GM12892 (cell line): ENCODE results near the gene JPH3.

Experiments
- DNase-seq: peaks from one replicate; pipeline ENCODE4 v3.0.0; 2011; ENCODE audit not compliant: insufficient read length
- FAIRE-seq: peaks from 2 replicates; lab custom pipeline; 2011; peaks lifted over from hg19 to GRCh38; lab: Jason Lieb, UNC
- POLR2A ChIP-seq: IDR thresholded peaks from 2 replicates; pipeline ENCODE4 v1.6.1; 2011; ENCODE audit warnings: low read depth, low read length, control low read depth
- POLR2AphosphoS5 ChIP-seq: IDR thresholded peaks from 2 replicates; pipeline ENCODE4 v1.6.1; 2011; ENCODE audit warnings: low read depth, low read length, control low read depth
- TAF1 ChIP-seq: IDR thresholded peaks from 2 replicates; pipeline ENCODE4 v1.6.1; 2011; ENCODE audit warnings: low read depth, mild to moderate bottlenecking, control low read depth, low read length, borderline replicate concordance

JPH3 gene

DNA sequence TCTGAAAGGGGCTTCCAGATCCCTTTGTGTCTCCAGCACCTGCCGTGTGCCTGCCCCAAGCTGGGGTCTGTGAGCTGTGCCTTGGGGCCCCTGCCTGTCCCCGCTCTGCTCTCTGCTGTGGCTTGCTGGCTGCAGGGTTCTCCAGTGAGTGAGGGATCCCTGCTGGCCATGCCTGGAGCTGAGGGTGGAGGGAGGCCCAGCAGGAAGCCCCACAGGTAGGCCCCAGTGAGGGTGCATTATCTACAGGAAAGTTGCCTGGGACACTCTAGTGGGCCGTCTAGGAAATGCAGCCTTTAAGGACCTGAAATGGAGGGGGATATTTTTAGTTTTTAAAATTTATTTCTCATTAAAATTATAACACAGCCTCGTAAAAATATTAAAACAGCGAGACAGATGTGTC lies 50.9 kb downstream of the JPH3 start:
- no peak for FAIRE-seq
- DNase-seq, result no peak
- TF ChIP-seq POLR2AphosphoS5, result no peak
- no peak for TF ChIP-seq POLR2A
- no peak for TF ChIP-seq TAF1

DNA sequence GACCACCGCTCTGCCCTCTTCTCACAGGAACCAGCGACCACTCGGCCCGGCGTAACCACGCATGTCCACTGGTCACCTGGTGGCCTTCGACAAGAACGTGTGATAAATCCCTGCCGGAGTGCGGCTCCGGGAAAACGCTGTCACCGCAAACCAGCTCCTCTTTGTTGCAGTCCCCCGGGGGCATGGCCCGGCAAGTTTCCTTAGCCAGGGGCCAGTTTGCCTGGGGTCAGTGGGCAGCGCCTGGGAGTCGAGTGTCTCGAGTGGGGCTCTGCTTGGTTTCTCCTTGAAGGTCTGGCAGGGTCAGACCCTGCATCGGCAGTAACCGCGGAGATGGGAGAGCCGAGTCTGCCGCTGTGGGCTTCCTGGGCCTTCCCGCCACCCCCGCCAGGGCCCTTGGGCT lies 52.5 kb downstream of the JPH3 start:
- FAIRE-seq, result no peak
- TF ChIP-seq TAF1 (no peak), POLR2A (no peak), POLR2AphosphoS5 (no peak)
- DNase-seq, result no peak

DNA sequence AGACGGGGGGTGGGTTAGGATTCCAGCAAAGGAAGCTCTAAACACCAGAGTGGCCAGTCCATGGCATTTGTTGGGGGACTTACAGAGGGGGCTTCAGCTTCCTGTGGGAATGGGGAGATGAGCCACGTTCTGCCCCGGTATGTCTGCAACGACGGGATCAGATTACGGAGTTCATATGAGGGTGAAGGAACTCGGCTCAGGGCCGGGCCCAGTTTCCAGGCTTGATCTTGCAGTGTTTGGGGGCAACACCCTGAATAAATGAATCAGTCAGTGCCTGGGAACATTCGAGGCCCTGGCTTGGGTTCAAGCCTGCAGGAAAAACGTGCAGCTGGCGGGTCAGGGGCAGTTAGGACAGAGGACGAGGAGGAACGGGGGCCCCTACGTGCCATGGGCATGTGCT lies 54.0 kb downstream of the JPH3 start:
- TF ChIP-seq POLR2A, result no peak
- no peak for TF ChIP-seq TAF1
- no peak for TF ChIP-seq POLR2AphosphoS5
- FAIRE-seq (no peak), DNase-seq (no peak)

DNA sequence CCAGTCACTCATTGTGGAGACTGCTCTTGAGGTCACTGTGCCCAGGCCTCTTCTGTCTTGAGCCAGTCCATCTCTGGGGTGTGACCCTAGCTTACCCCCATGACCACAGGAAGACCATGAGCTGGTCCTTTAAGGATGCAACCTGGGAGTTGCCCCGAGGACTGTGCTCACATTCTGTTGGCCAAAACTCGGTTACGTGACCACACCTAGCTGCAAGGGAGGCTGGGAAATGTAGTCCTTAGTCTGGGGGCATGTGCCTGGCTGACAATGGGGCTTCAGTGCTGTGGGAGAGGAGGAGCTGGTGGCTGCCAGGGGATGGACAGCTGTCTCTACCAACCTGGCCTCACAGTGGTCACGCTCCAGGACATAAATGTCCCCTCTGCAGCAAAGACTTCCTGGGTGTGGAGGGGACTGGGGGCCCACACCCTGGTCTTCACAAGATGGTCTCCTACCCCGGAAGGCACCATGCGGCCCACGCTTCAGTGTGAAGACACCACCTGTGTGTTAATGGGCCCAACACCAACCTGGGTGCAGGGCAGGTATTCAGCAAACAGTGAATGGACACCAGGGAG lies 55.4 kb downstream of the JPH3 start:
- FAIRE-seq, result peak; percentile 60
- no peak for TF ChIP-seq POLR2AphosphoS5
- DNase-seq, result no peak

DNA sequence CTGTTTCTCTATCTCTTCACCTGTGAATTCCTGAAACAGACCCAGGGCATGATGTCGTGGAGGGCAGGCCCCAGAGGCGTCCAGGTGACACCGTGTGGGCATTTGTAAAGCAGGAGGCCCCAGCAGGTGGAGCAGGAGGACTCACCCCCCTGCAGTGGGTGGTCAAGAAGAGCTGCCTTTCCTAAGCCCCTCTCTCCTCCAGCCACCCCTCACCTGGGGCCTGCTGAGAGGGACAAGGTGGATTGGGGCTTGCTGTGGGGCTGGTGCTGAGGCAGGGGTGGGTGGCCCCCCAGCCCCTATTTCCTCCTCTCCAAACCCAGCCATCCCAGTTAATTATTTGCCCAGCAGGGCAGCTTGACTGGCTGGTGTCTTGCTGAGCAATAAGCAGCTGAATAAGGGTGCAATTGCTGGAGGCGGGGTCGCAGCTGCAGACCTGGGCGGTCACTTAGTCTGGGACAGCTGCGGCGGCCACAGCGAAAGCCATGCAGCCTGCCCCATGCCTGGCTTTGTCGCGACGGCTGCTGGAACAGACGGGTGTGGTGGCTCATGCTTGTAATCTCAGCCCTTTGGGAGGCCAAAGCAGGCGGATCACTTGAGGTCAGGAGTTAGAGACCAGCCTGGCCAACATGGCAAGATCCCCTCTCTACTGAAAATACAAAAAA lies 56.4 kb downstream of the JPH3 start:
- TF ChIP-seq POLR2AphosphoS5 (no peak), TAF1 (no peak), POLR2A (no peak)
- FAIRE-seq (no peak), DNase-seq (no peak)

DNA sequence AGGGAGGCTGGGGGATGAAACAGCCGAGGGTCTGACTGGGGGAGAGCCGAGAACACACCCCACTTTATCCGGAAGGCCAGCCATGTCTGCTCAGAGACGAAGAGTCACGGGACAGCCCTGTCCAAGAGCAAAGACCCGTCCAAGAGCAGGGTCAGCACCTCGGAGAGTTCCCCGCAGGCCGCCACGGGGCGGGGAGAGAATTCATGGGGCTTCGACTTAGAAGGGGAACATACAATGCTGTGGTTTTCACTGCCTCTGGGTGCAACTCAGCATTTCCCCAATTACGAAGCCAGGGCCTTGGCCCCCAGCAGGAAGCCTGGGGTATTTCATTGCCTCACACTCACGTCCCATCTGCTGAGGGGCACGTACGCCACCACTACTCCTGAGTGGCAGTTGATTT lies 59.3 kb downstream of the JPH3 start:
- TF ChIP-seq POLR2A, result no peak
- no peak for TF ChIP-seq POLR2AphosphoS5
- TF ChIP-seq TAF1, result no peak
- DNase-seq (no peak), FAIRE-seq (no peak)

DNA sequence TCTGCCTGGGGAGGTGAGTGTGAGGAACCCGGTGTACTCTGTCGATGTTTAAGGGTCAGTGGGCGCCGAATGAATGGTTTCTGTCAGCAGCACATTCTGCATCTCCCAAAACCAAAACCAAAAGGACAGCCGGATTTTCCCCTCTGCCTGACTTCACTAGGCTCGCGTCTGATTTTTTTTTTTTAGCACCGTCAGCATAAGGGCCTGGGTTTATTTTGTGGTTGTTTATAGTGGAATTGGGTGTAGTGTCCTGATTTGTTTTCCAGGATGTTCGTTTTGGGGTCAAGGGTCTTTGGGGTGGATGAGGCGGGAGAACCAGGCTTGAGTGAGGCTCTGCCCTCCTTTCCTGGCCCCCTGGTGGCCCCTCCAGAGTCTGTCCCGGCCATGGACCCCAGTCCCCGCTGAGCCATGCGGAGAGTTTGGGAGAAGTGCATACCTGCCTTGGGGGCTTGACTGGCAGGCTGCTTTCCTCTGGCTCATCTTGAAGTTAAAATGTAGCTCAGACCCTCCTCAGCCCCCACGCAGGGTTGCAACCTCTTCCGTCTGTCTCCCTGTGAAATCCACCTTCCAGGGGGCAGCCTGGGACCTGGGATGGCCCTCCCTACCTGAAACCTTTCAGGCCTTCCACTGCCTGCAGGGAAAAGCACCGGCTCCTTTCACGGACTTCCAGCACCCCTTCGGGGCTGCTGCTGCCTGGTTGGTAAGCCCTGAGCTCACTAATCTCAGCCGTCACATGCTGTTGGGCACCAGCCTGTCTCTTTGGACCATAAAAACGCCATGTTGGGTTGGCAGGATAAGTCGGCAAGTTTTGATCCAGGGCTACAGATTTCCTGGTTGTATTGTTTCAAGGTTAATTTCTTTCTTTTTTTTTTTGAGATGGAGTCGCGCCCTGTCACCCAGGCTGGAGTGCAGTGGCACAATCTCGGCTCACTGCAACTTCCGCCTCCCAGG lies 60.2 kb downstream of the JPH3 start:
- no peak for DNase-seq
- TF ChIP-seq POLR2AphosphoS5 (no peak), TAF1 (no peak), POLR2A (no peak)
- FAIRE-seq, result no peak

DNA sequence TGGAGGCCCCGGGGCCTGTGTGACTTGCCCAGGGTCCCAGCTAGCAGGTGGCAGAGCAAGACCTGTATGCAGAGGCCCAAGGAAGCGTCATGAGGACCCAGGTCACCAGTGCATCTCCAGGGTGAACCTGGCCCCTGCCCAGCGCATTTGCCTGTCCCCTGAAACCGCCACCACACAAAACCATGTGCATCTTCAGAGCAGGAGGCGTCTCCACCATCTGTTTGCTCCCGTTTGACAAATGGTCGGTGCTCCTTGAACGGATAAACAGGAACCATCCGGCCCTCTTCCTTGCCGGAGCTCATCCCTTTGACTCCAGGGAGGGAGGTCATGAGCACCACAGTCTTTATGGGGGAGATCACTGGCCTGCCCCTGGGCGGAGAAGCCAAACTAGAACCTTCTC lies 62.5 kb downstream of the JPH3 start:
- no peak for TF ChIP-seq POLR2AphosphoS5
- no peak for TF ChIP-seq TAF1
- no peak for TF ChIP-seq POLR2A
- FAIRE-seq, result no peak

DNA sequence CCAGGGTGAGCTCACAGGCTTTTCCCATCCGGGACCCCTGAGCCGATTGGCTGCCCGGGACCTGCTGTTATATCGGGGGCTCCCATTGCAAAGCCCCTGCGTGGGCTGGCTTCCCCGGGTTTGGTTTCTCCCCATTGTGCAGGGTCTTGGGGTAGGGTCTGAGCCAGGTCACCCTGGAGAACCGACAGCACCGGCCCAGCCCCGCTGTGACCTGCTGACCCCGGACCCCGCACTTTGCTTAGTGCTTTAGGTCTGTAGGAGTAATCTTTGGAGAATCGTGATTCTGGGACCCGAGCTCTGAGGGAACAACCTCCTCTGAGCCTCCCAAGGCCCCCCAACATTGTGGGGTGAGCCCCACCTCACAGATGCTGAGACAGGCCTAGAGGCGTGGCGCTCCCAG lies 62.9 kb downstream of the JPH3 start:
- TF ChIP-seq TAF1 (no peak), POLR2A (no peak), POLR2AphosphoS5 (no peak)
- FAIRE-seq, result no peak
- no peak for DNase-seq

More for the DNA sequence above, 62.5 kb downstream of the JPH3 start:
- no peak for DNase-seq

DNA sequence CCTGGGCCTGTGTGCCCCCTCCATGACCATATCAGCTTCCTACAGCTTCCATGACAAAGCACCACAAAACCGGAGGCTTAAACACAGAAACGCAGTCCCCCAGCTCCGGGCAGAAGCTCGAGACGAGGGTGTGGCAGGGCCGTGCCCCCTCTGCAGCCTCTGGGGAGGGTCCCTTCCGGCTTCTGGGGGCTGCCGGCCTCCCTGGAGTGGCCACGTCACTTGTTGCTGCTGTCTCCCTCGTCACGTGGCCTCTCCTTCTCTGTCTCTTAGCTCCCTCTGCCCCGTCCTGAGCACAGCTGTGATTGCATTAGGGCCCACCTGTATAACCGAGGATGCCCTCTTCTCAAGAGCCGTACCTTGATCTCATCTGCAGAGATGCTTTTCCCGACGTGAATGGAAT lies 64.6 kb downstream of the JPH3 start:
- TF ChIP-seq TAF1 (no peak), POLR2A (no peak), POLR2AphosphoS5 (no peak)
- FAIRE-seq, result no peak
- no peak for DNase-seq

DNA sequence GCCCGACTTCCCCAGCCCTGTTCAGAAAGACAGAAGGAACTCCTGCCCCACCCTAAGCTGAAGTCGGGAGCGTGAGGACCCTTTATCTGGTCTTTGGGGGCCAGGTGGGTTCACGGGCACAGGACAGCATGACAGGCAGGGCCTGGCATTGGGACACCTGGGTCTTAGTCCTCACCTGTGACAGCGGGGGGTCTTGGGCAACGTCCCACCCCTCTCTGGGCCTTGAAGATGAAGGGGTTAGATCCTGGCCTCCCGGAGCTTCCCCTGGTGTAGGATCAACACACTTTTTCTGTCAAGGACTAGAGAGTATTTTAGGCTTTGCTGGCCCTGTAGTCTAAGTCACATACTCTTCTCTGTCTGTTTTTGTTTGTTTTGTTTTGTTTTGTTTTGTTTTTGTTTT lies 65.1 kb downstream of the JPH3 start:
- no peak for FAIRE-seq
- TF ChIP-seq POLR2A, result no peak
- no peak for TF ChIP-seq TAF1
- no peak for TF ChIP-seq POLR2AphosphoS5
- DNase-seq, result no peak
